HG02759 (cell line): ENCODE data around the gene IGFBPL1.

ENCODE experiments used
- ATAC-seq: cut with Tn5 transposase; IDR thresholded peaks from one replicate; pipeline ENCODE4 v1.9.1; 2021; ENCODE audit warnings: mild to moderate bottlenecking, moderate library complexity; ENCODE audit not compliant: unreplicated experiment

Gene IGFBPL1

DNA sequence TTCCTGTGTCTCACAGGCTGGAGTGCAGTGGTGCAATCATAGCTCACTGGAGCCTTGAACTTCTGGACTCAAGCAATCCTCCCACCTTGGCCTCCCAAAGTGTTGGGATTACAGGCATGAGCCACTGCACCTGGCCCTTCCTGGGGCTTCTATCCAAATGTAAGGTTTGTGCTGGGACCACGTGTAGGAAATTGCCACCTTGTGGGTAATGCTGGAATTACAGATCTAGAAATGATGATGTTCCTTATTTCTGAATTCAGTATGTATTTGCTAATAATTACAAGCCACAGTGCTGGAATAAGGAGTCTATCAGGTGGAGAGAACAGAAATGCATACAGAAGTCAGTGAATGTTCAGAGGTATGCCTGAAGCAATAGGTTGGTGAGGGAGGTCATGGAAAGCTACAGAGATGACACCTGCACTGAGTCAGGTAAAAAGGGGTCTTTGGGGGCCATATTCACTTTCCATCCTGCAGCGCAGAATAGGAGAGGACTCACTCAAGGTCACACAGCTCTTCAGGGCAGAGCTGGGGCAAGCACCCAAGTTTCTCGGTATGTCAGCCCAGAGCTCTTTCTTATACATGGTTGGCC, 8.8 kb upstream of the IGFBPL1 start:
- ATAC-seq: no peak

- no peak for ATAC-seq
These were observed 6.9 kb upstream of the IGFBPL1 start for GRCh38 chr9:38431116-38431515.

GRCh38 chr9:38428062-38428461, 3.8 kb upstream of the IGFBPL1 start:
- ATAC-seq: no peak

- no peak for ATAC-seq
These were observed 664 bp upstream of the IGFBPL1 start for GRCh38 chr9:38424918-38425317.

- ATAC-seq: no peak
These were observed 831 bp downstream of the IGFBPL1 start for GRCh38 chr9:38423273-38423972.

- ATAC-seq: no peak
These were observed 1.5 kb downstream of the IGFBPL1 start for GRCh38 chr9:38422555-38423260.

DNA sequence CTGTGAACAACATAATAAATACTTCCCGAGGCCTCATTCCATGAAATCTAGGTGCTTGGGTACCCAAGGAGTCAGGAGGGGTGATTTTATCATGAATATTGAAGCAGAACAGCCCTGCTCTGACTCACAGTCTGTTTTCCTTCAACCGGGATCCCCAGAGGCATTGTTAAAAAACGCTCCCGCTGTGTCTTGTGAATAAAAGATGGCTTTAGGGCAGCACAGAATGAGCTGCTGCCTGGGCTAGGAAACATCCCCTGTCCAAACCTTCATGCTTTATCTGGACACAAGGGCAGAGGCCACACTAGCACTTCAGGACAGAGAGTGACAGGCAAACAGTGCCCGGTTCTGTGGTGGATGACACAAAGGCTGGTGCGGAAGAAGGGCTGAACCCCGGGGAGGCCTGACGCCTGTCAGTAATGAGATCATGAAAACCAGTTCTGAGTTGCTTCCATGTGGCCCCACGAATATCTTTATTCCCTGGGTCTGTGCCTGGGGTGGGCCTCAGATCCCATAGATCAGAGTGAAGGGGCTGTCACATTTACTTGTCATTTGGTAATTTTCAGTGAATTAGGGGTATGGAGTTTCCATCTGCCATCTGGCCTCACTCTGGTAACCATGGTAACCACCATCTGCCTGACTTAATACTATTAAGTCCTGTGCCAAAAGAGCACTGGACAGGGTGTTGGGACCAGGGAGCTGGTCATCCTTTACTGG, 2.6 kb downstream of the IGFBPL1 start:
- ATAC-seq: no peak

GRCh38 chr9:38419181-38419580, 5.1 kb downstream of the IGFBPL1 start:
- no peak for ATAC-seq

DNA sequence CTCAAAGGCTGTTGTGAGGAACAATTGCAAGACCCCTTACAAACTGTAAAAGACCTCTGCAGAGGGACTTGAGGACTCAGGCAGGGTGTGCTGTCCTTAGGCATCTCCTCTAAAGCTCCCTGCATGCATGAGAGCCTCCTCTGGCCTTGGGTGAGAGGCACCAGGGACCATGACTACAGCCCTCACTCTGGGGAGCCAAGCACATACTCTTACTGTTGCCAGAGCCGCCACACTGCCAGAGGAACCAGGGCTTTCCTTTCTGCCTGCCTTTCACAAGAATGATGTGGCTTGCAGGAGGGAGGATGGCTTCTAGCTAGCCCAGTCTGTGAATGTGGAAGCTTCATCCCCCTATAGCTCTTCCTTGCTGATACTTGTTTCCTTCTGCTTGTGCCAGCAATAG, 5.9 kb downstream of the IGFBPL1 start:
- ATAC-seq: no peak

DNA sequence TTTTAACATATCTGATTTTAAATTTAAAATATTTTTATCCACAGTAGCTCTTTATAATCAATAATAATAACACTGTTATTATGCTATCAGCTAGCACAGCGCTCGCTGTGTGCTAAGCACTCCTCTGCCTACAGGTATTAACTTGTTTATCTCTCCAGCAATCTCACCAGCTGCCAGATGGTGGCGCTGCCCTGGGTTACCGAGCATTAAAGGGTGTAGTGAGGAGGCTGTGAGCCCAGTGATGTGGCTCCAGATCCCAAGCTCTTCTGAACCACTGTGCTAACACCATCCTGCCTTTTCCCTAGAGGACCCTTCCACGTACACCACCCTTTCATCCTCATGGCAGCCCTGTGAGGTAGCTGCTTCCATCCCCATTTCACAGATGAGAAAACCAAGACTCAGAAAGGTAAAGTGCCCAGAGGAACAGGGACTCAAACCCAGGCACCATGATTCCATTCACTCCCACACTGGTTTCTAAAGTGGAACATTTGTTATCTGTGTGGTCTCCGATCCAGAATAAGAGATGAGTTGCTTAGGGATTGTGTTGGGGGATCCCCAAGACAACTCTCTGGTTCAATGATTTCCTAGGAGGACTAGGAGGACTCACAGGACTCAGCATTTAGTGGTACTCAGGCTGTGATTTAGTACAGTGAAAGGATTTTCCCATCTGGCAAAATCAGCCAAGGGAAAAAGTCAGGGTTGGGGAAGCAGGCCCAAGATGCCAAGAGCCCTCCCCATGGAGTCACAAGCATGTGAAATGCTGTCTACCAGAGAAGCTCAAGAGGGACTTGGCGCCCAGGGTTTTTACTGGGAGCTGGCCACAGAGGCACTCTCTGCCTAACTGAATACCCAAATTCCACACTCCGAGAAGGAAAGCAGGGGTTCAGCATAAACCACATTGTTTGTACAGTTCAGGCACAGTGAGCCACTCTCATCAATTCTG, 7.0 kb downstream of the IGFBPL1 start:
- no peak for ATAC-seq

- no peak for ATAC-seq
These were observed 7.8 kb downstream of the IGFBPL1 start for GRCh38 chr9:38416461-38416860.

- ATAC-seq: no peak
These were observed 8.4 kb downstream of the IGFBPL1 start for GRCh38 chr9:38415856-38416255.

GRCh38 chr9:38414040-38414723, 10.1 kb downstream of the IGFBPL1 start:
- ATAC-seq: no peak

- no peak for ATAC-seq
These were observed 11.0 kb downstream of the IGFBPL1 start for GRCh38 chr9:38413283-38413682.

GRCh38 chr9:38412751-38413150, 11.5 kb downstream of the IGFBPL1 start:
- no peak for ATAC-seq

DNA sequence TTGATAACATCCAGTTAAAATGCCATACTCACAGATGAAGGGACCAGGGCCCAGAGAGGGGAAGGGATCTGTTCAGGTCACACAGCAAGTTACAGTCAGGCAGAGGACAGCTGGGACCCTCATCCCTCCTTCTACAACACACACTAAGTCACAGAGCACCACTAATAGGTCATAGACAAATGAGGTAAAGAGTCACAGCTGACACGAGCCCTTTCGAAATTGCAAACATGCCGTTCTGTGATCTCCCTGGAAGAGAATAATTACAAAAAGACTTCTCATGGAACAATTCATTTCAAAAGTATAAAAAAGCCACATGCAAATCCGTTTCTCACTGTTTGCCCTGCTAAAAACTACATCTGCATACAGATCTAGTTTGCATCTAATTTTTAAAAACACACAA, 15.5 kb downstream of the IGFBPL1 start:
- no peak for ATAC-seq

- no peak for ATAC-seq
These were observed 17.6 kb downstream of the IGFBPL1 start for GRCh38 chr9:38406476-38407186.

GRCh38 chr9:38405785-38406184, 18.5 kb downstream of the IGFBPL1 start:
- ATAC-seq: no peak

DNA sequence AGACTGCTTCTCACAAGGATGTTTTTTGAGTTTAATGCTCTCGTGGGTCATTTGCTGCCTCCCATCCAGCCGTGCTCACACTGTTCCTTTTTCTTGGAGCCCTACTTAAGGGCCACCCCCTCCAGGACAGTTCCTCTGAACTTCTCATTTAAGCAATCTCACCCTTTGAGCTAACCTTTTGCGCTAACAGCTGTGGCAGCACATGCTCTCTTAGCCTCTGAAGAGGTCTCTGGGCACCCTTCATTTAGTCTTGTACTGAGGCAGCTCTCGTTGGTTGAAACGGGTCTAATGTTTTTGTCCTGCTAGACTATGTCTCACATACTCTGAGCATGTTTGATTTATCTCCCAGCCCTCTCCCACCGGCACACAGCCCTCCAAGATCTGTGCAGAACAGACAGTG, 19.9 kb downstream of the IGFBPL1 start:
- ATAC-seq: no peak
